NCI-H748 (cell line): ENCODE measurements around the gene LPCAT1.

Experiments
- DNase-seq: peaks from one replicate; lab custom pipeline; 2025; ENCODE audit not compliant: unreplicated experiment; lab: John Stamatoyannopoulos, UW

The LPCAT1 gene

DNA sequence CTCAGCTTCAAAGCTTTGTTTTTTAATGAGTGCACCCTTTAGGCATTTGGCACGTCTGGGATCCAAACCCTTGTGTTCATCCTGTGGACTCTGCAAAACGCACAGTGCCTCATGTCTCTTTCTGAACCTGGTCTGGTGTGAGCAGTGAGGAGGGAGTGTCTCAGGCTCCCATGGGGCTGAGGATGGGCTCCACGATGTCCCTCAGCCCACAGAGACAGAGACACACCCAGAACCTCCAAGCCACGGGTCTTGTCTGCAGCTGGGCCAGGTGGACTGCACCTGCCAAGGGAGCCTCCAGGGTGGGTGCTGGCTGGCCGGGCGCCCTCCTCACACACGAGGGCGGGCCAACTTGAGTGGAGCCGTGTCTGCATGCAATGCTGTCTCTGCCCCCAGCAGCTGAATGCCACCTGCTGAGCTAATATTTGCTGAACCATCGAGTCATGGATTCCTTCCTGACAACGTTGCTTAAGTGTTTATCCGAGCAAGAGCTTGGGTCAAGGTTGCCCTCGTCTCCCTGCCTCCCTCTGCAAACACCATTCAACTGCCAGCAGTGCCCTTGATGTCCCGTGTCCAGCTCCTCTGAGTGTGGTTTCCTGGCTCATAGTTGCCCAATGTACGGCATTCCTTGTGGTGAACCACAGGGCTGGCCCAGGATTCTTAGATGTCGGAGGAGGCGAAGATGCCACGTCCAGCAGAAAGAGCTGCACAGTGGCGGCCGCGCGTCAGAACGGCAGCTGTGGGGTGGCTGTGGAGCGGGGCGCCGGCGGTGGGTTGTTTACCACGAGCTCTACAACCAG lies 31.4 kb upstream of the LPCAT1 start:
- peak; percentile 94 for DNase-seq

DNA sequence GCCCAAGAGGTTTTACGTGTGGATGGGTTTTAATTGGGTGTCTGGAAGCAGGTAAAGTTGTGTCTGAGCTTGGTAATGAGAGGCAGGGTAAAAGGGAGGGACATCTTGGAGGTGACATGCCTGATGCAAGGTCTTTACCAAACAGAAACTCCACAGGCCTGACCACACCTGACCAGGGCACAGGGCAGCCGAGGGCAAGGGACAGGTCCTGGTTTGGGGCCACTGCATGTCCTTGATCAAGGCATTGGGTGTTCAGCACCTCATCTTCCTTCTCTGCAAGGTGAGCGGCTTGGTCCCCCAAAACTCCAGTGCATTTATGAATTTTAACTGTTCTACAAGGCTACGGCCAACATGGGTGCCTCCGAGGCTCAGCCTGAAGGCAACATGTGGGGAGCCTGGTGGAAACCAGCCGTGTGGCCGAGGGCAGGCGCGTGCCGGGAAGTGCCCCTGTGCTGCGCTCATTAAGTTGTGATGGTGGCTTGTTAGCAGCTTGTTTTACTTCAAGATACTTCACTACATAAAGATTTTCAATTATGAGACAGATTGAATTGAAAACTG lies 30.7 kb upstream of the LPCAT1 start:
- DNase-seq, result no peak

DNA sequence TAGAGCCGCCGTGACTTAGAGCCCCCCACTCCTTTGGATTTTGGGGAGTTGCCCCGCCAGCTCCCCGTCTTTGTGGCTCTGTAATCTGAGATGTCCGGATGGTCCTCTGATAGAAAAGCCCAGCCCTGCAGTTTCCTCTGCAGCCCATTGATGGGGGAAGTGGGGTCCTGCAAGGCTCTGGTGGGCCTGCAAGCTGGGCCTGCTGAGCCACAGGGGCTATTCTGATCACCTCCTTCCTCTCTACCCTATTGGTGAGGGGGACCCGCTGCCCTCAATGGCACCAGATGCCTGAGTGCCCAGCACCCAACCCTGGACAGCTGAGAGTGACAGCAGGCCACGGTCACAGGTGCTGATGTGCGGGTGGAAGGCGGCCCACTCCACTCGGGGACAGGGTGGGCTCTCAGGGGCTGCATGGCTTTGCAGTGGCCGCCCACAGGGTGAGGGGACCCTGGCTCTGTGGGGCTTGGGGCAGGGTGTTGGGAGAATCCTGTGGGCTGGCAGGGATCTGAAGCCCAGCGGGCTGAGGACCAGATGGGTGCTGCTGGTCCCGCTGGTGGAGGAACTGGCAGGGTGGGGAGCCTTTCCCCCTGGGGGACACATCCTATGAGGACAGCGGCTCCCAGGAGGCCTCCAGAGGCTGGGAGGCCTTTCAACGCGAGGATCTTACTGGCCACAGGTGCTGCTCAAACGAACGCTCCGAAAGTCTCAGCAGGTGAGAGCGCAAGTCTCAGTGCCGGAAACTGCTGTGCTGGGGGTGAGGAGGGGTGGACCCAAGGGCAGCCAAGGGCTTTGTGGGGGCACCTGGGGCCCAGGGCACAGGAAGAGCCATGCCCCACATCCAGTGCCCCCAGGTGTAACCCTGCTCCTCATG lies 30.0 kb upstream of the LPCAT1 start:
- no peak for DNase-seq

DNA sequence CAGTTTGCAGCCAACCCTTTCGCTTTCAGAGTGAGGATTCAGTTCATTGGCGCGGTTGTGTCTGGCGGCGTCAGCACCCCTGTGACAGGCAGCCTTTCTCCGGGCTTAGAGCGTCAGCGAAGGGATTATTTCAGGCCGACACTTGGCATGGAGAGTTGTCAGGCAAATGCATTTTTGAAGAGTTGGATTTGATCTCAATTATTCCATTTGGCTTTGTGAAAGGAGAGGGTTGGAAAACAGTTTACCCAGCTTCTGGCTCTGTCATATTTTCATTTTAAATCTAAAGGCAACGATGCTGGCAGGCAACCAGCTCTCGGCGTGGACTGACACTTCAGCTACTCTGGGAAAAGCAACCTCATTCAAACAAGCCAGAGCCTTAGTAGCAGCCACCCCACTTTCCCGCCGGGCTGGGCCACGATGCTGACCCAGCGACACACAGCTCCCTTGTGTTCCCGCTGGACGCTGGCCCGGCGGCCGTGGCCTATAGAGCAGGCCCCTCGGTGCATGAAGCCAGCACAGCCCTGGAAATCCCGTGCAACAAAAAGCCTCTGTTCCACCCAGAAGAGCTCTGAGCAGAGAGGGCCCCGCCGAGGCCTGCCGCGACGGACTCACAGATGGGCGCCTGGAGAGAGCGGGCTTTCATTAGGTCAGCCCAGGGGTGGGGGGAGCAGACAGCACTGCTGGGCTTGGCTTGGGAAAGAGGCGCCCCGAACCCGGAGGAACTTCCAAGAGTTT lies 28.9 kb upstream of the LPCAT1 start:
- peak; percentile 34 for DNase-seq

DNA sequence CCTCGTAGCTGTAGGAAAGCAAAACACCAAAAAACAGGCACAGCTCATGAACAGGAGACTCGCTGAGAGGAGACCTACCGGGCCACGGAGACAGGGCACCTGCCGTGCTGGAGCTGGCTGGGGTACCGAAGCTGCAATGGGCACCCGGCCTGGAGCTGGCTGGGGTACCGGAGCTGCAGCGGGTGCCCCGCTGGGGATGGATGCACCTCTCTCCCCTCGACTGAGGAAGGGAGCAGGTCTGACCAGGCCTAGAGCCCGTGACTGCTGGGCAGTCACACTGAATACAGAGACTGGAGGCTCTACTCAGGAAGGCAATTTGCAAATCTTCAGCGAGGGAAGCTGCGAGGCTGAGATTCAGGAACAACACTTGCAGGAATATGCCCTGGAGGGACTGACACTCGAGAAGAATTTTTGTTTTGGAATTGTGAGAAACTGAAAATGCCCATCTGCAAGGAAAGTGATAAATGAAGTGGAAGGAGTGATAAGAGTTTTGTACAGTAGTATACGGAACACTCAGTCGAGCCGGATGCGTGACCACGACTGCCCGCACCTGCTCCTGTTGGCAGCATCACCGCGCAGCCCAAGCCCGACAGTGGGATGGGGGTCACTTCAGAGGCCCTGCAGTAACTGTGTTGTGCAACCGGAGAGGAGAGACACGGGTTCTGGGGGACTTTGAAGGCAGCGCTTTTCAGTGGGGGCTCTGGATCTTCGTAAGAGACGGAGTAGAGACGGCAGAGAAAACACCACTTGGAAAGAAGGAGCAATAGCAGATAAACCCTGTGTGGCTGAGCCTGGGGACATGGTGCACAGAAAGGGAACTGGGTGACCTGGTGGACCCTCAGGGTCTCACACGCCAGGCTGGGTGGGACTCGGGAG lies 27.9 kb upstream of the LPCAT1 start:
- DNase-seq, result no peak

DNA sequence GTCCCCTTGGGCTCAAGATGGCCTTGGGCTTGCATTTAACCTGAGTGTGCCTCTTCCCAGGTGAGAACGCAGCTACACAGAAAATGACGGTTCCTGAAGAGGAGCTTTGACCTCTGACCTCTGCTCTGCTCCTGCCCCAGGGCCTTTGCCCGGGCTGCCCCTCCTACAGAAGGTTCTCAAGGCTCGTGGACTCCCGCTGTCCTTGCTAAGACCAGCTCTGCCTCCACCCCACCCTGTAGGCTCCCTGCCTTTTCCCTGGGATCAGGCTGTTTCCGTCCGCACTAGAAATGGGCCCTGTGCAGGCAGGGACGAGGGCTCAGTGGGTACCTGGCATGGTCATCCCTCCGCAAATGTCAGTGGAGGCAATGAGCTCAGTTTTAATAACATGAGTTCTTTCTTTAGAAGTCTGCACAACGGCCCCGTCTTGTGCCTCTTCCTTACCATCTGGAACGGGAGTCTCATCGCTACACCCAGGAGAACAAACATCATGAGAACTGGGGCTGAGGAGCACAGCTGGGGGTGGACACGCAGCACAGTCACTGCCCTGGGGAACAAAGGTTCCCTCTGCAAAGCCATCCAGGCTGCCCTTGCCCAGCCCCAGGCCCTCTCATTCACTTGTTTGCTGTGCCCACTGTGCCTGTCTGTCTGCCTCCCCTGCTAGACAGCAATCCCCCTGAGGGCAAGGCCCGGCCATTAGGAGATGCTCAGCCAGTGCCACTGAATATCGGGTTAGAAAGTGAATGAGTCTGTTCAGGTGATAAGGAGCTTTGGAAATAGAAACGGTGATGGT lies 26.7 kb upstream of the LPCAT1 start:
- no peak for DNase-seq

DNA sequence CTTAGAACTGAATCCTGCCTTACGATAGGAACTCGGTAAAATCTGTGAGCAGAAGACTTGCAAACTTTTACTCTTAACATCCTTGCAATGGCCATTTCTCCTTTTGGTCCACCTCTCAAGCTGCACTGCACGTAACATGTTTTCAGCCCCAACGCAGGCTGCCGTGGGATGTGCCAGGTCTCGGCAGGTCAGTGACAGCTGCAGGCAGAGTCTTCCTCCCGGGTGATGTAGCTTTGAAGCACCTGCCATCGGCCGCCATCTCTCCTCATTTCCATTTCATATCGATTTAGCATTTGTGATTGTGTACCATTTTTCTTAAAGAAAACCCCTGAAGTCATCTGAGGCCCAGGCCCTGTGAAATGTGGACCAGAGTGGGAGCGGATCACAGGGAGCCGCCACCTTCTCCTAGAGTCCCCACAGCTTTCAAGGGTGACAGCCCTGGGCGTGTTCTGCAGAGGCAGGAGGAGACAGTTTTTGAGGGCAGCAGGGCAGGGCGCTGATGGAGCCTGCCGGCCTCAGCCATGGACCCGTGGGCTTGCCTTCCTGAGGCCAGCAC lies 25.8 kb upstream of the LPCAT1 start:
- DNase-seq, result no peak

DNA sequence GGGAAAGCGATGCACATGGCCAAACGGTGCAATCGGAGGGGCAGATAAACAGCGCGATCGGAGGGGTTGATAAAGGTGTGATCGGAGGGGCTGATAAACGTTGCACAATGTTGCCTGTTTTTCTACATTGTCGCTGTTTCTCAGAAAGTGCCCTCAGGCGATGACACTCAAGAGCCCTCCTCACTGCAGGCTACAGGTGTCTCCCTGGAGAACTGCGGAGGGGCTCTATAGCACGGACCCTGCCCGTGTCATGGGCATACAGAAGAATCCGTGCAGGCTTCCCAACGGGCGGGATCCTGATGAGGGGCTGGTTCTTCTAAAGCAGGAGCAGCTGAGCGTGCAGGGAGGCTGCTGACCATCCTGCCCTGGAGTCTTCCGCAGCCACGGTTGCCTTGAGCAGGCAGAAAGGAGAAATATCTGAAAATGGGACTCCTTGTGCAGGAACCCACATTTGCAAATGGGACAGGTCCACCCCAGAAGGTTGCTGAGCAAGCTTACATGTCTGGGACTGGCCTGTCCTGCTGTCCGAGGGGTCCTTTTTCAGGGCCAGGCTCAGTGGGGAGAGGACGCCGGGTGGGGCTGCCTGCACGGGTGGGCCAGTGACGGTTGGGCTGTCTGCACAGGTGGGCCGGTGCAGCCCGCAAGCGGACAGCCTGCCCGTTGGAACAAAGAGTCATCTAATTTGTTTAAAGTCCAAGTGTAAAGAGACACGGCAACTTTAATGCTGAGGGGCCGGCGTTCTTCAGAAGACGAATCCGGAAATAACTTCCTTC lies 25.1 kb upstream of the LPCAT1 start:
- no peak for DNase-seq

DNA sequence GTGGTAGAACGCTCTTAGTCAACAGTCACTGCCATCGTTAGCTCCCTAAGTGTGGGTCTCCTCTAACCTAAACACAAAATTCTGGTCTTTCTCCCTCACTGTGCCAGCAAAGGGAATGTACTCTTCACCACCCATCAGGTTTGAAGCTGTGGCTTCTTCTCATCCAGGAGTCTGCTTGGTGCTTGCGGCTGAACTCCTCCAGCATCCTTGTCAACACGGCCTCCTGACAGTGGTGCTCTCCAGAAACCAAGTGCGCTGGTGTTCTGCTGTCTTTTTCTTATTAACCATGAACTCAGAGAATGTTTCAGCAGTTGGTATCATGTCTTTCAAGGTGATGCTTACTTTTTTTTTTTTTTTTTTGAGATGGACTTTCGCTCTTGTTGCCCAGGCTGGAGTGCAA lies 23.9 kb upstream of the LPCAT1 start:
- no peak for DNase-seq

DNA sequence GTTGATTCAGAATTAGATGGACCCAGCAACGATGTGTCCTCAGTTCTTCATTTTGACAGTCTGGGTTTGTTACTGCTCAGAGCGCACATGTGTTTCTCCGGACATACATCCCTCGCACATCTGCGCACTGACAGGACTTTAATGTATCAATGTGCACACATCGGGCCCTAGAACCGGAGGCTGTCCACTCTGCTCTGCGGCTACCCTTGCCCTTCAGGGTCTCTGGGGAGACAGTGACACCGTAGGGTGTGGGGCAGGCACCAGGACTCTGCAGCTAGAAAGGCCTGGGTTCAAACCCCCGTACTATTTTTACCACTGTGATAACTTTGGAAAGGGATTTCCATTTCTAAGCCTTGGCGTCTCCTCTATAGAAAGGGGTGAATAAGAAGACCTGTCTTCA lies 23.5 kb upstream of the LPCAT1 start:
- DNase-seq, result no peak

DNA sequence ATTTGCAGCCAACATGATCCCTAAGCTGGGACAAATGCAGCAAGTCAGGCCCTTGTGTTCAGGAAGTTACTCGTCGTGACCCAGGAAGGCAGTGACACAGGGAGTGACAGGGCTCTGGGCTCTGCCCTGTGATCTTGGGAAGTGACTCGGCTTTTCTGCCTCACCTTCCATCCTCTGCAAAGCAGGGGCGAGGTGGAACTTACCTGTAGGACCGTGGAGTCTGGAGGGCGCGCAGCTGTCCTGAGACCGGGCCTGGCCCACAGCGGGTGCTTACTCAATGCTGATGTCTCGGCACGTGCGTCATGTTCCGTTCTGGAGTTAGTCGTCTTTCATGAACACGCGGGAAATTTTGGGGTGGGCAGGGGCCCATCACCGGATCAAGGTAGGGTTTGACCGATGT lies 22.8 kb upstream of the LPCAT1 start:
- no peak for DNase-seq

DNA sequence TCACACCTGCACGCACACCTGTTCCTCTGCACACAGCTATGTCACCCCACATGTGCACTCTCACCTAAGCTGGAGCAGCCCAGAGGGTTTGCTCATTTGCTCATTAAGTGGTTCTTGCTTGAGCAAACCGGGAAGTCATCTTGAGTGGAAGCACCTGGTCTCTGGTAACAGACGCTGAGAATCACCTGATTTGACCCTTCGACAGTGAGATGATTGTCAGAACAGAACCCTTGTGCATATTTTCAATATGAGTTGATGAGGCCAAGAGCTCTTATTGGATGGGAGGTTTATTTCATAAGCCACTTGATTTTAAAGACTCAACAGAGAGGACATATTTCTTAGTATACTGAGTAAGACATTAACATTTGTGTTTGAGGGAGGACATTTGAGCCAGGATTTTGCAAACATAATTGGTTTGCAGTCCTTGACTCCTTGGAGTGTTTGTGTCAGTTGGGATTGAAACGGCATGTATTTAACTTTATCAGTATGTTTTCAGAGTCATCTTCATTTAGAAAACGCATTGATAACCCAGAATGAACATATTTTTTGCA lies 22.1 kb upstream of the LPCAT1 start:
- DNase-seq, result peak; percentile 97

DNA sequence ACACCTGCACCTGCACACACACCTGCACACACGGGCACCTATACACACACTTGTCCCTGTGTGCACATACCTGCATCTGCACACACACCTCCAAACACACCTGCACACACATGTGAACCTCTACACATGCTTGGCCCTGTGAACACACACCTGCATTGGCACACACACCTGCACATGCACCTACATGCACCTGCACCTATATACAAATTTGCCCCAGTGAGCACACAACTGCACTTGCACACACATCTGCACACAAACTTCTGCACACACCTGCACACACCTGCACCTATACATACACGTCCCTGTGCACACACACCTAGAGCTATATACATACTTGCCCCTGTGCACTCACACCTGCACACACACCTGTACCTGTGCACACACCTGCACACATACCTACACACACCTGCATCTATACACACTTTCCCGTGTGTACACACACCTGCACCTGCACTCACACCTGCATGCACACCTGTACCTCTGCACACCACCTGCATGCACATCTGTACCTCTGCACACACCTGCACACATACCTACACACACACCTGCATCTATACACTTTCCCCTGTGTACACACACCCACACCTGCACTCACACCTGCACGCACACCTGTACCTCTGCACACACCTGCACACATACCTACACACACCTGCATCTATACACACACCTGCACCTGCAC lies 21.5 kb upstream of the LPCAT1 start:
- no peak for DNase-seq

DNA sequence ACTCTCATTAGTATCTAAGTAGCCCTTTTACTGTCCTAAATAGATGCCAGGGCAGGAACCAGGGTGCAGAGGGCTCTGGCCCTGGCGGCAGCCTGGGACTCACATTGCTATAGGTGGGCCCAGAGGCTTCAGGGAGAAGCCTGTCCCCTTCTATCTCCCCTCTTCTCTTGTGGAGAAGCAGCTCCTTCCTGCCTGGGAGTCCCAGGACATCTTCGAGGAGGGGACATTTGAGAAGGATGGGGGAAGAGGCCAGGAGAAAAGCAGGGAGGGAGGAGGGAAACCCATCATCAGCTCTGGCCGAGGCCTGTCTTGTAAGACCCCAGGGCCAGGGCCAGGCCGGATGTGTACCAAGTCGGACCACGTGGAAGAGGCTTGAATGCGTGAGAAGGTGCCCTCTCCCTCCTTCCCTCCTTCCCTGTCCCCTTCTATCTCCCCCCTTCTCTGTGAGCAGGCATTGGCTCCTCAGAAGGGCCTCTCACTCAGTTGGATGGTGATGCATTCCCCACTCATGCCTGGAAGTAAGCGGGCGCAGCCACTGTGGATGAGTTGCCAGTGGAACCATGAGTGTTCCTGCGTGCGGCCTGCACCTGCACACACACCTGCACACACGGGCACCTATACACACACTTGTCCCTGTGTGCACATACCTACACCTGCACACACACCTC lies 20.7 kb upstream of the LPCAT1 start:
- no peak for DNase-seq

DNA sequence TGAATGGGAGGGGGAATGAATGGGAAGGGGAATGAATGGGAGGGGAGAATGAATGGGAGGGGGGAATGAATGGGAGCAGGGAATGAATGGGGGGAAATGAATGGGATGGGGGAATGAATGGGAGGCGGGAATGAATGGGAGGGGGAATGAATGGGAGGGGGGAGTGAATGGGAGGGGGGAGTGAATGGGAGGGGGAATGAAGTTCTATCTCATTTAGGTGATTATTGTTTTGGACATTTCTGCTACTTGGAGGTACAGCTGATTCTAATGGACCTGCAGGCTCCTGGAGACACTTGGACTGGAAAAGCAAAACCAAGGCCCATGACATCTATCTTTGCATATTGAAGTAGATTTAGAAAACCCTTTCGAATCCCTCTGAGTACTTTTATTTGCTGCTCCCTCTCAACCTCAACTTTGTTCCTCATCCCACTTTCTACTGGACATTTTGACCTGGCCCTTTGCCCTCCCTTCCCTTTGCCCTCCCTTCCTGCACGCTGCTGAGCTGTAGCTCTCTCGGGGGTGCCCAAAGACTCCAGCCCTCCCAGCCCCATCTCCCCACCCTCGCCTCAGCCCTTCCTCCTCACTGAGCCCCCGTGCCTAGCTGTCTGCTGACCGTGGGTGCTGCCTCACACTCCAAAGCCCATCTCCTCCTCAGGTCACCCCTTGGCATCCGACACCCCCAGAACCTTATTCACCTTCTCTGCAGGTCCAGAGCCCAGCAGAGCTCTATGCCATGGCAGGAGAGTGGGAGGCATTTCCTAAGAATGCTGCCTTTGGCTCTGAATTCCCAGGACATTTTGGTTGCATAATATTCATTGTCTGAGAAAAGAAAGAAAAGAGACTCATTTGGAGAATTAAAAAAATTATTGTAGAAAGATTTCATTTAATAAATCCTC lies 19.9 kb upstream of the LPCAT1 start:
- no peak for DNase-seq

DNA sequence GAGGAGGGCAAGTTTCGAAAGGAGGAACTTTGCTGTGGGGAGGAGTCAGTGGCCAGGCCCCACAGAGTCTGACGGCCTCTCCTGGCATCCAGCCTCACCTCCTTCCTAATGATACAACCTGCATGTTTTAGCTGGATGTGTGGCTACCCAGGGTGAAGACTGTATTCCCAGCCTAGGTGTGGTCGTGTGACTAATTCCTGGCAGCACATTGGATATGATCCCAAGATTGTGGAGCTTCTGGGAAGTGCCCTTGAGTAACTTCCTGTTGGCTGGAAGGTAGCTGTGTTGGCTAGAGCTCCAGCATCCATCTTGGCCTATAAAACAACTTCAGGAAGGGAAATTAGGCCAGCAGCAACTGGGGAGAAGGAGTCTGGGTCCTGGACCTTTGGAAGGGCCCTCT lies 19.0 kb upstream of the LPCAT1 start:
- no peak for DNase-seq
